Tibial nerve (tissue), 4 donors: Measurements from ENCODE around the gene ABCG2. TPM values are rescaled to one million over a fixed set of nuclear protein-coding genes. Genes with fewer than 3 reads are reported as not detected.

Experiments used
- DNase-seq, 2 donors: peaks; one replicate each; pipeline ENCODE4 v3.0.0-alpha.2; 2019; ENCODE audit warnings: low spot score in 2 of 2
- H3K27ac ChIP-seq, 4 donors: fragments of 200-600 bp; sonication (generic) in 3 of 4; one replicate each; pipeline ENCODE4 v1.5.1; 2017 to 2019; ENCODE audit warnings: mild to moderate bottlenecking in 1 of 4
- H3K27me3 ChIP-seq, 2 donors: fragments of 200-600 bp; sonication (generic) in 1 of 2; one replicate each; pipeline versions ENCODE4 v1.5.1 to v1.6.0; 2017 to 2019
- H3K36me3 ChIP-seq, 3 donors: fragments of 200-600 bp; sonication (generic); one replicate each; pipeline ENCODE4 v1.5.1; 2018 to 2019
- H3K4me1 ChIP-seq, 4 donors: fragments of 200-600 bp; sonication (generic) in 3 of 4; one replicate each; pipeline ENCODE4 v1.5.1; 2017 to 2019
- H3K4me3 ChIP-seq, 4 donors: fragments of 200-600 bp; sonication (generic) in 3 of 4; one replicate each; pipeline ENCODE4 v1.5.1; 2017 to 2019; ENCODE audit warnings: mild to moderate bottlenecking in 1 of 4, moderate library complexity in 1 of 4
- H3K9me3 ChIP-seq, 4 donors: fragments of 200-600 bp; sonication (generic) in 3 of 4; one replicate each; pipeline ENCODE4 v1.5.1; 2017 to 2019
- EP300 ChIP-seq, 2 donors: sonication (generic); formaldehyde crosslinking; IDR thresholded peaks; one replicate each; pipeline ENCODE4 v1.6.1; 2017; ENCODE audit warnings: antibody characterized with exemption in 2 of 2, mild to moderate bottlenecking in 1 of 2
- POLR2A ChIP-seq, 2 donors: fragments of 450-650 bp; IDR thresholded peaks; one replicate each; pipeline ENCODE4 v1.6.1; 2017; ENCODE audit warnings: antibody characterized with exemption in 2 of 2, mild to moderate bottlenecking in 2 of 2, moderate library complexity in 2 of 2
- WGBS, 2 donors: methylation state at CpG; one replicate each; pipeline ENCODE4 v1.1.5; 2018; 5-methylcytosine and 5-hydroxymethylcytosine counted together
- total RNA-seq, 4 donors: library from RNA; depleted of rRNA; stranded (reverse); fragments of >200 nt; gene quantifications; one replicate each; pipeline ENCODE4 v1.1.0, GENCODE V29; 2016
- TF ChIP-seq, protein P1 (sequence below), 5 experiments: fragments of 200-600 bp in 3 of 5; fragments of 450-650 bp in 2 of 5; sonication (generic) in 3 of 5; IDR thresholded peaks; one replicate each; pipeline ENCODE4 v1.5.1; 2016 to 2019; ENCODE audit warnings: antibody characterized with exemption in 5 of 5, mild to moderate bottlenecking in 3 of 5, moderate library complexity in 2 of 5

Gene ABCG2
- total RNA-seq, 4 donors from 2014 or later = 5.3 to 12.0 (median 8.2) TPM

DNA sequence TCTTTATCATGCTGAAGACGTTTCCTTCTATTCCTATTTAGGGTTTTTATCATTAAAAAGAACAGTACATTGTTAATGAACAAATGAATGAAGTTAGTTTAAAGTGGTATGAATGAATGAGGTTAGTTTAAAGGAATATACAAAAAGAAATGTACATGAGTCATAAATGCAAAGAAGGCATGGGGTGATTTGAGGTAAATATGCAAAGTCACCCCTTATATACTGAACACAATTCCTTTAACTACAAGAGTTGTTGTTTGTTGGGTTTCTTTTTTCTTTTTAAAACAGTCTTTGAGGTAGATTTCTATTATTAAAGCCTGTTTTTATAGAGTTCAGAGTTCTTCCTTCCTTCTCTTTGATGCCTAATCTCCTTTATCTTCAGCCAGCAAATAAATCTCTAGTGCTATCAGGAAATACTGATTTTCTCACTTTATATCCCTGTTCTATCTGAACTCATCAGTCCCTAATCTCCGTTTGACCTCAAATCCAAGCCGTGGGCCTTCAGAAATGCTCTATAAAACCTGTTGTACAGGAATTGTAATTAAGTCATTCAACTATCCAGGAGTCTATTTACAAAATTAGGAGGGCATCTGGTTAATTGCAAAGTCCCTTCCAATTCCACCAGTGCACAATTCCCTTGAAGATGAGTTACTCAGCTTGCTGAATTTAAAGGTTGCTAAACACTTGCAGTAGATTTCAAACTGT is 31.6 kb upstream of the ABCG2 start:
- Histone ChIP-seq H3K9me3 (no peaks in the 10 kb centered on the region), H3K36me3 (no peaks in the 10 kb centered on the region), H3K27me3 (no peaks in the 10 kb centered on the region), H3K4me1 (no peaks in the 10 kb centered on the region), H3K4me3 (no peak overlapping the region), H3K27ac (no peak overlapping the region)
- no peak for DNase-seq
- 55 to 59% methylated on average over 3 of the region's 3 CpGs for WGBS, 2 donors
- TF ChIP-seq, protein P1, sequence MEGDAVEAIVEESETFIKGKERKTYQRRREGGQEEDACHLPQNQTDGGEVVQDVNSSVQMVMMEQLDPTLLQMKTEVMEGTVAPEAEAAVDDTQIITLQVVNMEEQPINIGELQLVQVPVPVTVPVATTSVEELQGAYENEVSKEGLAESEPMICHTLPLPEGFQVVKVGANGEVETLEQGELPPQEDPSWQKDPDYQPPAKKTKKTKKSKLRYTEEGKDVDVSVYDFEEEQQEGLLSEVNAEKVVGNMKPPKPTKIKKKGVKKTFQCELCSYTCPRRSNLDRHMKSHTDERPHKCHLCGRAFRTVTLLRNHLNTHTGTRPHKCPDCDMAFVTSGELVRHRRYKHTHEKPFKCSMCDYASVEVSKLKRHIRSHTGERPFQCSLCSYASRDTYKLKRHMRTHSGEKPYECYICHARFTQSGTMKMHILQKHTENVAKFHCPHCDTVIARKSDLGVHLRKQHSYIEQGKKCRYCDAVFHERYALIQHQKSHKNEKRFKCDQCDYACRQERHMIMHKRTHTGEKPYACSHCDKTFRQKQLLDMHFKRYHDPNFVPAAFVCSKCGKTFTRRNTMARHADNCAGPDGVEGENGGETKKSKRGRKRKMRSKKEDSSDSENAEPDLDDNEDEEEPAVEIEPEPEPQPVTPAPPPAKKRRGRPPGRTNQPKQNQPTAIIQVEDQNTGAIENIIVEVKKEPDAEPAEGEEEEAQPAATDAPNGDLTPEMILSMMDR (IDR thresholded peaks at IDR 0.05) = no peak
- TF ChIP-seq POLR2A (IDR thresholded peaks at IDR 0.05) (no peak), EP300 (IDR thresholded peaks at IDR 0.05) (no peak)

DNA sequence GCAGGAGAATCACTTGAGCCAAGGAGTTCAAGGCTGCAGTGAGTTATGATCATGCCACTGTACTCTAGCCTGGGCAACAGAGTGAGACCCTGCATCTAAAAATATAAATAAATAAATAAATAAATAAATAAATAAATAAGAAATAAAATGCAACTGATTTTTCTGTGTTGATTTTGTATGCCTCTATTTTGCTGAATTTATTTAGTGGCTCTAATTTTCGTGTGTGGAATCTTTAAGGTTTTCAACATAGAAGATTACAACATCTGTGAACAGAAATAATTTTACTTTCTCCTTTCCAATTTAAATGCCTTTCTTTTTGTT is 30.9 kb upstream of the ABCG2 start:
- no peak overlapping the region for H3K4me3 ChIP-seq
- peaks cover 0 to 6% (median 0%) of the 10 kb centered on the region in 4 donors for H3K9me3 ChIP-seq
- no peak for DNase-seq
- no peaks in the 10 kb centered on the region for H3K27me3 ChIP-seq
- 95 to 96% methylated on average over 1 of the region's 1 CpG for WGBS, 2 donors
- TF ChIP-seq, protein P1 (IDR thresholded peaks at IDR 0.05) = no peak
- no peak for TF ChIP-seq EP300 (IDR thresholded peaks at IDR 0.05)
- no peak for TF ChIP-seq POLR2A (IDR thresholded peaks at IDR 0.05)
- H3K36me3 ChIP-seq = no peaks in the 10 kb centered on the region
- no peaks in the 10 kb centered on the region for H3K4me1 ChIP-seq
- no peak overlapping the region for H3K27ac ChIP-seq

DNA sequence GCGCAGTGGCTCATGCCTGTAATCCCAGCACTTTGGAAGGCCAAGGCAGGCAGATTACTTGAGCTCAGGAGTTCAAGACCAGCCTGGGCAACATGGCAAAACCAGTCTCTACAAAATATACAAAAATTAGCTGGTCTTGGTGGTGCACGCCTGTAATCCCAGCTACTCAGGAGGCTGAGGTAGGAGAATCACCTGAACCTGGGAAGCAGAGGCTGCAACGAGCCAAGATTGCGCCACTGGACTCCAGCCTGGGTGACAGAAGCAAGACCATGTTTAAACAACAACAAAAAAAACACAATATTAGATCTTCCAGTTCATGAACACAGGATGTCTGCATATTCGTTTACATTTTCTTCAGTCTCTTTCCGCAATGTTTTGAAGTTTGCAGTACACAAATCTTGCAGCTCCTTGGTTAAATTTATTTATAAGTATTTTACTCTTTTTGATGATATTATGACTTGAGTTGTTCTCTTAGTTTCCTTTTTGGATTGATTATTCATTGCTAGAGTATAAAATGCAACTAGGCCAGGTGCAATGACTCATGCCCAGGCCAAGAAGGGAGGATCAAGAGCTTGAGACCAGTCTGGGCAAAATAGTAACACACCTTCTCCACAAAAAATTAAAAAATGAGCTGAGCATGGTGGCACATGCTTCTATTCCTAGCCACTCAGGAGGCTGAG is 30.4 kb upstream of the ABCG2 start:
- Histone ChIP-seq H3K4me3 (no peak overlapping the region), H3K4me1 (no peaks in the 10 kb centered on the region), H3K27me3 (no peaks in the 10 kb centered on the region), H3K36me3 (no peaks in the 10 kb centered on the region), H3K9me3 (peaks cover 0 to 8% (median 0%) of the 10 kb centered on the region in 4 donors), H3K27ac (no peak overlapping the region)
- 86 to 98% methylated on average over 6 of the region's 6 CpGs for WGBS, 2 donors
- TF ChIP-seq EP300 (IDR thresholded peaks at IDR 0.05) (no peak), POLR2A (IDR thresholded peaks at IDR 0.05) (no peak)
- TF ChIP-seq, protein P1 (IDR thresholded peaks at IDR 0.05) = no peak
- no peak for DNase-seq

DNA sequence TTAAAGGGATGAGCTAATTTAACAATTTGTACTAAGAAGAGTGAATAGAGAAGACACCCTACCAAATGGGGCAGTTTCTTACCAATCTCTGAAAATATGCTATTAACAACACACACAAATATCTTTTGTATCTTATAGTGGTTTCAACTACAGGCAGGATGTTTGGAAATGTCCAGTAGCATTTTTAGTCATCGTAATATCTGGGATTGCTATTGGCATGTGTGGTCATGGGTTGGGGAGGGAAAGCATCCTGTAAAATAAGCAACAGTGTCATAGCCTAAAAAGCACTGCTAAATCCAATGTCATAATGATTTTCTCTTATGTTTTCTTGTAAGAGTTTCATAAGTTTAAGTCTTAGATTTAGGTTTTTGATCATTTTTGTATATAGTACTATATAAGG is 29.3 kb upstream of the ABCG2 start:
- Histone ChIP-seq H3K27ac (no peak overlapping the region), H3K9me3 (peaks cover 0 to 8% (median 0%) of the 10 kb centered on the region in 4 donors), H3K36me3 (no peaks in the 10 kb centered on the region), H3K27me3 (no peaks in the 10 kb centered on the region), H3K4me3 (no peak overlapping the region), H3K4me1 (no peaks in the 10 kb centered on the region)
- no peak for DNase-seq
- TF ChIP-seq POLR2A (IDR thresholded peaks at IDR 0.05) = no peak
- TF ChIP-seq EP300 (IDR thresholded peaks at IDR 0.05) = no peak
- TF ChIP-seq, protein P1 (IDR thresholded peaks at IDR 0.05) = no peak
- 90 to 91% methylated on average over 1 of the region's 1 CpG for whole genome bisulfite sequencing, 2 donors

DNA sequence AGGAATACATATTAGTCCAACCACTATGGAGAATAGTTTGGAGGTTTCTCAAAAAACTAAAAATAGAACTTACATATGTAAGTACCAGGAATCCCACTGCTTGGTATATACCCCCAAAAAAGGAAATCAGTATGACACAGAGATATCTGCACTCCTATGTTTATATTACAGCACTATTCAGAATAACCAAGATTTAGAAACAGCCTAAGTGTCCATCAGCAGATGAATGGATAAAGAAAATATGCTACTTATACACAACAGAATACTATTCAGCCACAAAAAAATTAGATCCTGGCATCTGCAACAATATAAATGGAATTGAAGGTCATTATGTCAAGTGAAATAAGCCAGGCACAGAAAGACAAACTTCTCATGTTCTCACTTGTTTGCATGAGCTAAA is 27.5 kb upstream of the ABCG2 start:
- TF ChIP-seq, protein P1 (IDR thresholded peaks at IDR 0.05) = no peak
- no peak for TF ChIP-seq POLR2A (IDR thresholded peaks at IDR 0.05)
- TF ChIP-seq EP300 (IDR thresholded peaks at IDR 0.05) = no peak
- Histone ChIP-seq H3K27me3 (no peaks in the 10 kb centered on the region), H3K36me3 (no peaks in the 10 kb centered on the region), H3K9me3 (peaks cover 0 to 8% (median 0%) of the 10 kb centered on the region in 4 donors), H3K4me3 (no peak overlapping the region), H3K4me1 (no peaks in the 10 kb centered on the region), H3K27ac (no peak overlapping the region)
- no peak for DNase-seq
